Esophagus muscularis mucosa (tissue), 4 donors: ENCODE measurements around the gene LIPJ. TPM values are rescaled to one million over a fixed set of nuclear protein-coding genes. Genes with fewer than 3 reads are reported as not detected.

Experiments
- DNase-seq: peaks from one replicate; pipeline ENCODE4 v3.0.0-alpha.2; 2017; ENCODE audit errors: extremely low spot score
- H3K27ac ChIP-seq, 4 donors: fragments of 200-600 bp; sonication (generic); replicated peaks in 1 of 4; 1 replicate in 3 of 4; 2 replicates in 1 of 4; pipeline ENCODE4 v1.5.1; 2016 to 2019; ENCODE audit warnings: mild to moderate bottlenecking in 1 of 4
- H3K27me3 ChIP-seq, 4 donors: fragments of 200-600 bp; sonication (generic); one replicate each; pipeline versions ENCODE4 v1.5.1 to v1.6.0; 2016 to 2019
- H3K36me3 ChIP-seq, 4 donors: fragments of 200-600 bp; sonication (generic); one replicate each; pipeline ENCODE4 v1.5.1; 2016 to 2019
- H3K4me1 ChIP-seq, 4 donors: fragments of 200-600 bp; sonication (generic); one replicate each; pipeline ENCODE4 v1.5.1; 2016 to 2019
- H3K4me3 ChIP-seq, 4 donors: fragments of 200-600 bp; sonication (generic); 1 replicate in 2 of 4; 2 replicates in 2 of 4; pipeline ENCODE4 v1.5.1; 2016 to 2019; ENCODE audit warnings: mild to moderate bottlenecking in 4 of 4, moderate library complexity in 1 of 4
- H3K9me3 ChIP-seq, 4 donors: fragments of 200-600 bp; sonication (generic); 1 replicate in 3 of 4; 2 replicates in 1 of 4; pipeline ENCODE4 v1.5.1; 2016 to 2019
- CTCF ChIP-seq, 3 experiments: fragments of 200-600 bp in 2 of 3; fragments of 450-650 bp in 1 of 3; sonication (generic) in 2 of 3; IDR thresholded peaks; one replicate each; pipeline ENCODE4 v1.5.1; 2017 to 2019; ENCODE audit warnings: antibody characterized with exemption in 3 of 3, mild to moderate bottlenecking in 2 of 3, moderate library complexity in 1 of 3
- EP300 ChIP-seq: sonication (generic); formaldehyde crosslinking; IDR thresholded peaks from one replicate; pipeline ENCODE4 v1.6.1; 2017; ENCODE audit warnings: antibody characterized with exemption
- POLR2A ChIP-seq: fragments of 450-650 bp; IDR thresholded peaks from one replicate; pipeline ENCODE4 v1.6.1; 2017; ENCODE audit warnings: antibody characterized with exemption, moderate library complexity, mild to moderate bottlenecking, low read depth
- POLR2AphosphoS5 ChIP-seq, 2 donors: sonication (generic); formaldehyde crosslinking; IDR thresholded peaks; one replicate each; pipeline ENCODE4 v1.6.1; 2017; ENCODE audit warnings: antibody characterized with exemption in 2 of 2
- WGBS: methylation state at CpG from one replicate; pipeline ENCODE4 v1.1.5; 2018; 5-methylcytosine and 5-hydroxymethylcytosine counted together
- intact Hi-C: fragments of 100-400 bp; cut with DNase I; formaldehyde crosslinking; loops from one replicate; pipeline ENCODE4 v1.15.1; 2023
- total RNA-seq, 4 donors: library from RNA; depleted of rRNA; stranded (reverse); fragments of >200 nt; gene quantifications; one replicate each; pipeline versions ENCODE4 v1.1.0 to v1.2.1, GENCODE V29; 2016

The LIPJ gene
- total RNA-seq, 4 donors from 2014 or later = 0.19 TPM; not detected in 3

- intact Hi-C loops = no loop called here
- H3K27me3 ChIP-seq = no peaks in the 10 kb centered on the region
Observed at GRCh38 chr10:88557256-88557655, 29.3 kb upstream of the LIPJ start.

GRCh38 chr10:88557658-88558057, 28.9 kb upstream of the LIPJ start:
- Histone ChIP-seq H3K9me3 (no peaks in the 10 kb centered on the region), H3K36me3 (no peaks in the 10 kb centered on the region), H3K27ac (no peak overlapping the region), H3K4me3 (no peak overlapping the region), H3K4me1 (no peaks in the 10 kb centered on the region), H3K27me3 (no peaks in the 10 kb centered on the region)
- TF ChIP-seq POLR2AphosphoS5 (IDR thresholded peaks at IDR 0.05) (no peak), EP300 (no peak), POLR2A (no peak)
- DNase-seq = no peak
- intact Hi-C loops = no loop called here
- WGBS = 71% methylated on average over 2 of the region's 2 CpGs

More at GRCh38 chr10:88557256-88557655, 29.3 kb upstream of the LIPJ start:
- H3K9me3 ChIP-seq = no peaks in the 10 kb centered on the region
- no peaks in the 10 kb centered on the region for H3K4me1 ChIP-seq
- 74% methylated on average over 1 of the region's 1 CpG for WGBS
- TF ChIP-seq EP300 (no peak), POLR2AphosphoS5 (IDR thresholded peaks at IDR 0.05) (no peak), POLR2A (no peak), CTCF (IDR thresholded peaks at IDR 0.05) (no peak)
- no peaks in the 10 kb centered on the region for H3K36me3 ChIP-seq
- H3K4me3 ChIP-seq = no peak overlapping the region
- no peak for DNase-seq
- no peak overlapping the region for H3K27ac ChIP-seq

- H3K27ac ChIP-seq = no peak overlapping the region
- no peaks in the 10 kb centered on the region for H3K4me1 ChIP-seq
- H3K9me3 ChIP-seq = no peaks in the 10 kb centered on the region
- intact Hi-C loops = no loop called here
- H3K36me3 ChIP-seq = no peaks in the 10 kb centered on the region
- TF ChIP-seq POLR2AphosphoS5 (IDR thresholded peaks at IDR 0.05) (no peak), CTCF (IDR thresholded peaks at IDR 0.05) (no peak), POLR2A (no peak), EP300 (no peak)
- H3K27me3 ChIP-seq = no peaks in the 10 kb centered on the region
- DNase-seq = no peak
- WGBS = 94% methylated on average over 1 of the region's 1 CpG
- H3K4me3 ChIP-seq = no peak overlapping the region
Observed at GRCh38 chr10:88562152-88562551, 24.4 kb upstream of the LIPJ start.

- 0% methylated on average over 1 of the region's 1 CpG for WGBS
- Histone ChIP-seq H3K27me3 (no peaks in the 10 kb centered on the region), H3K4me1 (no peaks in the 10 kb centered on the region), H3K9me3 (no peaks in the 10 kb centered on the region), H3K4me3 (no peak overlapping the region), H3K27ac (no peak overlapping the region), H3K36me3 (no peaks in the 10 kb centered on the region)
- no peak for DNase-seq
- TF ChIP-seq POLR2A (no peak), CTCF (IDR thresholded peaks at IDR 0.05) (peak; percentile 13 to 29 (median 23))
- intact Hi-C loops = no loop called here
Observed at GRCh38 chr10:88565072-88565471, 21.5 kb upstream of the LIPJ start.

- Histone ChIP-seq H3K4me1 (peaks cover 0 to 13% (median 9%) of the 10 kb centered on the region in 4 donors), H3K4me3 (peak overlapping the region; percentile 63 to 74 (median 72)), H3K36me3 (no peaks in the 10 kb centered on the region), H3K9me3 (no peaks in the 10 kb centered on the region), H3K27ac (peak overlapping the region; percentile 89 to 95 (median 92)), H3K27me3 (no peaks in the 10 kb centered on the region)
- intact Hi-C loops = loop anchor here (10.0 kb wide), 1 partner anchor 222 kb away; the partner anchor contains the start of gene LIPM
- 13% methylated on average over 4 of the region's 4 CpGs for WGBS
- TF ChIP-seq EP300 (no peak), CTCF (IDR thresholded peaks at IDR 0.05) (no peak), POLR2AphosphoS5 (IDR thresholded peaks at IDR 0.05) (no peak), POLR2A (no peak)
- no peak for DNase-seq
Observed at GRCh38 chr10:88582411-88582805, 4.2 kb upstream of the LIPJ start.
